DMS153 (cell line): ENCODE data around the gene DKKL1.
"Not testable (repeated sequence)": the region's sequence is repeated elsewhere in the genome, so short reads cannot be mapped to it uniquely, and the experiment has no call there.

ENCODE experiments used
- DNase-seq: peaks from one replicate; lab custom pipeline; 2025; lab: John Stamatoyannopoulos, UW

DKKL1 gene

DNA sequence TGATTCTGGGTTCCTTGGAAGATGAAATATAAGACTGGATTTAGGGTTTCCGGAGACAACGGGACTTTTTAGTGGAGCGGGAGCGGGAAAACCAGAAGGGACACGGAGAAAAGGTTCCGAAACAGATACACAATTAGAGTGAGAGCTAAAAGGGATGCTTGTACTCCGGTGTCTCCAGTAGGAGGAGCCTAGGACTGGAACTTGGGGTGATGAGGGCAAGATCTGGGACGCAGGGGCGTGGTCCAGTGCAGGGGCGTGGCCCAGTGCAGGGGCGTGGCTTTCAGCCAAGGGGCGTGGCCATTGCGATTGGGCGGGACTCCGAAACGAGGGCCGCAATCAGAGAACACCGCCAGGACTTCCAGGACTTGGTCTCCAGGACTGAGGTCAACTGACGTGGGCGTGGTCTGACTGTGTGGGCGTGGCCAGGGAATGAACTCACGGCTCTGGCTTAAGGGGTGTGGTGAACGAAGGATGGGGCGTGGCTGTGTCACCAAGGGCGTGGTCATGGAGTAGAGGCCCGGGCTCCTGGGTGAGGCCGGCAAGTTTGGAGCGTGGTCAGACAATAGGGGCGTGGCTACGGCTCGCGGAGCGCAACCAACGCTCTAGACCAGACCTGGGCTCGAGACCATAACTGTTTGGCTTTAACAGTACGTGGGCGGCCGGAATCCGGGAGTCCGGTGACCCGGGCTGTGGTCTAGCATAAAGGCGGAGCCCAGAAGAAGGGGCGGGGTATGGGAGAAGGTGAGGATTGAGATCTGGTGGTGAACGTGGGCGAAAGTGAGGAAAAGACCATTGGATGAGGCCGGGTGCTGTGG lies at the start of gene DKKL1:
Gene DKKL1, plus strand, starts transcription at position 610 of the 815 bp plus-strand sequence. Its CDS starts 122 bp downstream, at position 732.
- peak; percentile 48 for DNase-seq

DNA sequence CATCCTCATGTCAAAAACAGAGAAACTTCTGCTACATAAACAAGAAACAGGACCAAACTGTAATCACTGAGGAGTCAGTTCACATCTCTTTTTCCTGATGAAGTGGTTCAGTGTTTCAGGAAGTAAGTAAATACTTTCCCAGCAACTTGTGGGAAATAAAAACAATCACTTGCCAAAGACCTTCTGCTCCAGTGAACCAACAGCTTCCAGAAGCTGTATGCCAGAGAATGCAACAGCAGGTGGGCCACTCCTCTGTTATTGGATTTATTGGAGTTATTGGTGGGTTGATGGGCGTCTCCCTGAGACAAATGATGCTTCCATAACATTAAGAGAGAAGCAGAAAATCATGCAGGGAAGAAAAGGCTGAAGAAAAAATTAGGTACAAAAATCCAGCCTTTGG lies 48.6 kb upstream of the DKKL1 start:
- no peak for DNase-seq

DNA sequence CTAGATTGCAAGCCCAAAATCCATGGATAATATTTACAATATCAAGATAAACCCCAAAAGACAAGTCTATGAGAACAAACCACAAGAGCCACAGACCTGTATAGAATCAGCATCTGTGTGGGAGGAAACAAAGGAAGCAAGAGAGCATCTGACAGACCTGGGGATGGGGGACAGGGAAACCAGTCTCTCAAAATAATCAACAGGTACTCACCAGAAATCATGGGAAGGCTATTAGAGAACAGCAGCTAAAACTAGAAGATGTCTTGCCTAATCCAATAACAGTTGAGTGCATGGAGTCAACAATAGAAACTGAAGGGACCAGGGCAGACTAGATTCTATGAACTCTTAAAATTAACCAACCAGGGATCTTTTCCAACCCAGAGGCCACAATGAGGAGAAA lies 47.4 kb upstream of the DKKL1 start:
- DNase-seq, result no peak

DNA sequence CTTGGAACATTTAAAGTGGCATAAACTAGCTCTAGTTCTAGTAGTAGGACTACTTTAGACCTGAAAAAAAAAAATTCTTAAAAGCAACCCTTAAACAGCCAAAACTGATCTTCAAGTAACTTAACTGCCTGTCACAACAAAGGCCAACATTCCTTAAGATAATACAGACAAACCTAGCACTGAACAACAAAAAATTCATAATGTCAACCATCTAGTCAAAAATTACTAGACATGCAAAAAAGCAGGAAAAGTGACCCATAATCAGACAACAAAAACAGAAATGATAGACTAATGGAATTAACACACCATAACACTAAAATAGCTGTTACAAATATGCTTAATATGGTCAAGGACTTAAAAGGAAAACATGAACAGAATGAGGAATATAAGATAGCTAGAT lies 45.4 kb upstream of the DKKL1 start:
- DNase-seq, result no peak

DNA sequence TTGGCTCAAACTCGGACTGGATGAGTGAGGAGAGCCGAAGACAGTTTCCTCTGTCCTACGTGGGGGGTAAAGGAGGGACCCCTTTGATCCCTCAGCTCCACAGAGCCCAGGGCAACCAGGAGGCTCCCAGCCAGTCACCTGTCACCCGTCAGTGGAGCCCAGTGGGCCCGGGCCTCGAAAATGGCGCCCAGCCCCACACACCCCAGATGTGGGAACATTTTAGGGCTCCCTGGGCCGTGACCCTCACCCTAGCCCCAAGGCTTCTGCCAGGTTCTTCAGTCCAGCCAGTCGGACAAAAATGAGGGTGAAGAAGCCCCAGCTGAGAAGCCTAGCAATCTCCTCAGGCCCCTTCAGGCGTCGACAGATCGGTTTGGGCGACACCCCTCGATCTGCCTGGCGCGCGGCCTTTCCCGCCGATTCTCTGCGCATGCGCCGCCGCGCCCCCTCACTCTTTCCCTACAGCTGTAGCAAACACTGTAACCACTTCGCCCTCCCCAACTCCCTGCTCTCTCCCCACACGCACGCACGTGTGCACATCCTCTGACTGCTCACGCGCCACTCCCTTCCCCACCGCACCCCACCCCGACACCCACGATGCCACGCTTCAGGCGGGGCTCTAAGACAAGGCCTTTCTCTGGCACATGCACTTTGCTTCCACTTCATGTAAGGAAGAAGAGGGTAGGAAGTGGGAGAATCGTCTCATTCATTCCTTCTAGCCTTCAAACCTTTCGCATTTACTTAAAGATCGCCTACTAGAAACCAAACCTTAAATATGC lies 38.7 kb upstream of the DKKL1 start, which contains the start of gene SLC6A16:
Gene SLC6A16, minus strand, starts transcription at position 391 of the 776 bp plus-strand sequence. CDS start 13,844 bp downstream, outside the sequence.
- no peak for DNase-seq

DNA sequence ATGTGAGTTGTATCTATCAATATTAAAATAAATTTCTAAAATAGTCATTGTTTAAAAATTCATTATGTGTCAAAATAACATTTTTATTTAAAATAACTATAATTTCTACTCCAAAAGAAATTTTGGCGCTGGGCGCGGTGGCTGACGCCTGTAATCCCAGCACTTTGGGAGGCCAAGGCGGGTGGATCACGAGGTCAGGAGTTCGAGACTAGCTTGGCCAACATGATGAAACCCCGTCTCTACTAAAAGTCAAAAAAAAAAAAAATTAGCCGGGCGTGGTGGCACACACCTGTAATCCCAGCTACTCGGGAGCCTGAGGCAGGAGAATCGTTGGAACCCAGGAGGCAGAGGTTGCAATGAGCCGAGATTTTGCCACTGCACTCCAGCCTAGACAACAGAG lies 37.9 kb upstream of the DKKL1 start:
- not testable (repeated sequence) for DNase-seq

DNA sequence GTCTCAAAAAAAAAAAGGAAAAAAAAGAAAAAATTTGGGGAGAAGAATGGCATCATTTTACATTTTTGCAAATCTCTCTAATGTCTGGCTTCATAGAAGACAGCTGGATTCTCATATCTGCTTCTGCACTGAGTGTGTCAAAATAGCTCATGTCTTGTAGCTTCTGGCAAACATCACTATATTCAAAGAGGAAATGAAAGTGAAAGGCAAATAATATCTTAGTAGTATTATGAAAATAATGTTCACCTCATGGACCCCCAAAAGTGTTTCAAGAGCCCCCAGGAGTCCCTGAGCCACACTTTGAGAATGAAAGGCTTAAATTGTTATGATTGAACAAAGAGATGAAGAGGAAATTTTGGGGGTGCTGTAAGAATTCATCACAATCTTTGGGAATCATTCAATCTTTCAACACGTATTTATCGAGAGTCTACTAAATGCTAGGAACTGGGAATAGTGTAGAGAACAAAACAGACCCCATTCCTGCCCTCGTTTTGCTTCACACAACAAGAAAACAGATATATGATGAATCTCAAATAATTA lies 37.4 kb upstream of the DKKL1 start:
- no peak for DNase-seq

DNA sequence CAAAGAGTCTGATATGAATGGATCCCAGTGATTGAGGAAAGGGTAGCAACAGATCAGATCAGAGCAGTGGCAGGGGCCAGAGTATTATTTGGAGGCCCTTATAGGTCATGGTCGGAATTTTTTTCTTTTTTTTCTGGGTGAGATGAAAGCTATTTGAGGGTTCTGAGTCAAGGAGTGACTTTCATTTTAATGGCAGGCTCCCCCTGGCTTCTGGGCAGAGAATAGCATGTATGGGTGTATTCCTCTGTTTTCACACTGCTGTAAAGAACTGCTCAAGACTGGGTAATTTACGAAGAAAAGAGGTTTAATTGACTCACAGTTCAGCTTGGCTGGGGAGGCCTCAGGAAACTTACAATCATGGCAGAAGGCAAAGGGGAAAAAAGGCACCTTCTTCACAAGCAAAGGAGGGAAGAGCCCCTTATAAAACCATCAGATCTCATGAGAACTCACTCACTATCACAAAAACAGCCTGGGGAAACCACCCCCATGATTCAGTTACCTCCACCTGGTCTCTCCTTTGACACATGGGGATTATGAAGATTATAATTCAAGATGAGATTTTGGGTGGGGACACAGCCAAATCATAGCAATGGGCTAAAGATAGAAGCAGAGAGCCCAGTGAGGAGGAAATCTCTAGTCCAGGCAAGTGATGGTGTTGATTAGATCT lies 35.7 kb upstream of the DKKL1 start:
- no peak for DNase-seq

DNA sequence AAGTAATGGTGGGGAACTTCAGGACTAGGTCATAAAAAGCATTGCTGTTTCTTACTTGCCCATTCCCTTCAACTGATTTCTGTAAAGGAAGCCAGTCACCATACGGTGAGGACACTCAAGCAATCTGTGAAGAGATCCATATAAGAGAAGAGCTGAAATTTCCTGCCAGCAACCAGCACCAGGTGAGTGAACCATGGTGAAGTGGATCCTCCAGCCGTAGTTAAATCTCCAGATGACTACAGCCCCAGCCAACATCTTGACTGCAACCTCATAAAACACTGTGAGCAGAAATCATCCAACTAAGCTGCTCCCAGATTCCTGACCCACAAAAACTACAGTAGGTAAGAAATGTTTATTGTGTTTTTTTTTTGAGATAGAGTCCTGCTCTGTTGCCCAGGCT lies 34.9 kb upstream of the DKKL1 start:
- DNase-seq, result no peak

DNA sequence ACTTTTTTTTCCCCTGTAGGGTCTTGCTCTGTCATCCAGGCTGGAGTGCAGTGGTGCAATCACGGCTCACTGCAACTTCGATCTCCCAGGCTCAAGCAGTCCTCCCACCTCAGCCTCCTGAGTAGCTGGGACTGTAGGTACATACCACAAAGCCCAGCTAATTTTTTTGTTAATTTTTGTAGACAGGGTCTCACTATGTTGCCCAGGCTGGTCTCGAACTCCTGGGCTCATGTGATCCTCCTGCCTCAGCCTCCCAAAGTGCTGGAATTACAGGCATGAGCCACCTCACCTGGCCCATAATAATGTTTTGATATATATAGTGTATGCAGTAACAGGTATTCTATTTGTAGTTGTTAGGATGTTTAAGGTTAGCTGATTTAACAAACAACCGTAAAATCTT lies 32.5 kb upstream of the DKKL1 start:
- not testable (repeated sequence) for DNase-seq

DNA sequence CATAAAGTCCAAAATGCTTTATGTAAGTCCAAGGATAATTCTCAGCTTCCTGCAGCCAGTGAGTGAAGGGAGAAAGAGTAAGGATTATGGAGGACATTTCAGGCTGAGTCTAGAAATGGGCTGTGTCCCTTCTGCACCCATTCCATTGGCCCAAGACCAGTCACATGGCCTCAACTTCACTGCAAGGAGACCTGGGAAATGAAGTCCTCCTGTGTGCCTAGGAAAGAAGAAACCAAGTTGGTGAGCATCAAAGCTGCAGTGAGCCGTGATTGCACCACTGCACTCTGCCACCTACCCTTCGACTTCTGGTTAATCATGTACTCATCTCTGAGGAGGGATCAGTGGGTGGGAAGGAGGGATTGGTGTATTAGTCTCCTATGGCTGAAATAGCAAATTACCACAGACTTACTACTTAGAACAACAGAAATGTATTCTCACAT lies 32.0 kb upstream of the DKKL1 start:
- DNase-seq, result no peak

DNA sequence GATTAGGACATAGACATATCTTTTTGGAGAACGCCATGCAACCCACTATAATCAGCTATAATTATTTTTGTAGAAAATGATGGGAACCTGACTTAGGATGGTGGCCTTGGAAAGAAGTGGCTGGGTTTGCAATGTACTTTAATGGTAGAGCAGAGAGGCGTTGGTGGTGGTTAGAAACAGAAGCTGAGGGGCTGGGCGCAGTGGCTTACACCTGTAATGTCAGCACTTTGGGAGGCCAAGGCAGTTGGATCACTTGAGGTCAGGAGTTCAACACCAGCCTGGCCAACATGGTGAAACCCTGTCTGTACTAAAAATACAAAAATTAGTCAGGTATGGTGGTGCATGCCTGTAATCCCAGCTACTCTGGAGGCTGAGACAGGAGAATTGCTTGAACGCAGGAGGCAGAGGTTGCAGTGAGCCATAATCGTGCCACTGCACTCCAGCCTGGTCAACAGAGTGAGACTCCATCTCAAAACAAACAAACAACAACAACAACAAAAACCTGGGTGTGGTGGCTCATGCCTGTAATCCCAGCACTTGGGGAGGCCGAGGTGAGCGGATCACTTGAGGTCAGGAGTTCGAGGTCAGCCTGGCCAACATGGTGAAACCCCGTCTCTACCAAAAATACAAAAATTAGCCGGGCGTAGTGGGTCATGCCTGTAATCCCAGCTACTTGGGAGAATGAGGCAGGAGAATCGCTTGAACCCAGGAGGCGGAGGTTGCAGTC lies 30.8 kb upstream of the DKKL1 start:
- not testable (repeated sequence) for DNase-seq

DNA sequence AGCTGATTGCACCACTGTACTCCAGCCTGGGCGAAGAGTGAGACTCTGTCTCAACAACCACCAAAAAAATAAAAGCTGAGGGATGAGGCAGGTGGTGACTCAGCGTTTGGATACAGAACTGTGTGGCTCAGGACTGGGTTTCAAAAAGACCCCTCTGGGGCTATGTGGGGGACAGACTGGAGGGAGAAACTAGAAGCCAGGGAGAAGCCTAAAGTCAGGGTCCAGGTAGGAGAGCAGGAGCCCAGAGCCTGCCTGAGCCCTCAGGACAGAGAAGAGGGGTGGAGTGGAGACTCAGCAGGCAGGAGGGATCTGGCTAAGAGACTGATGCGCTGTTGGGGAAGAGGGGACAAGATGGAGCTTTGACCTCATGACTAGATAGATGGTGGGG lies 30.3 kb upstream of the DKKL1 start:
- no peak for DNase-seq

DNA sequence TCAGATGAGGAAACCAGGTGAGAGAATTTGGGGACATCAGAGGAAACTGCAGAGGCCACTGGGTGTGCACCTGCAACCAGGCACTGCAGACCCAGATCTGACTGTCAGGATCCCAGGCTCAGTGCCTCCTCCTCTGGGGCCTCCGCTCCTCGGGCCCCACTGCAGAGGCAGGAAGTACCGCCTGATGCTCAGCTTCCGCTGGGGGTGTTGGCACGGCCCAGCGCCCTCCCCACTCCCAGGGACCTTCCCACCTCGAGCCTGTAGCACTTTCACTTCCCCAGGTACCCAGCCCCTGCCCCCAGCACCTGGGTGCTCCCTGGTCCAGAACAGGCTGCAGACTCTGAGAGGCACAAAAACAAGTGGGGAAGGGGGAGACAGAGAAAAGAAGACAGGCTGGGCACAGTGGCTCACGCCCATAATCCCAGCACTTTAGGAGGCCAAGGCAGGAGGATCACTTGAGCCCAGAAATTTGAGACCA lies 29.8 kb upstream of the DKKL1 start:
- no peak for DNase-seq

DNA sequence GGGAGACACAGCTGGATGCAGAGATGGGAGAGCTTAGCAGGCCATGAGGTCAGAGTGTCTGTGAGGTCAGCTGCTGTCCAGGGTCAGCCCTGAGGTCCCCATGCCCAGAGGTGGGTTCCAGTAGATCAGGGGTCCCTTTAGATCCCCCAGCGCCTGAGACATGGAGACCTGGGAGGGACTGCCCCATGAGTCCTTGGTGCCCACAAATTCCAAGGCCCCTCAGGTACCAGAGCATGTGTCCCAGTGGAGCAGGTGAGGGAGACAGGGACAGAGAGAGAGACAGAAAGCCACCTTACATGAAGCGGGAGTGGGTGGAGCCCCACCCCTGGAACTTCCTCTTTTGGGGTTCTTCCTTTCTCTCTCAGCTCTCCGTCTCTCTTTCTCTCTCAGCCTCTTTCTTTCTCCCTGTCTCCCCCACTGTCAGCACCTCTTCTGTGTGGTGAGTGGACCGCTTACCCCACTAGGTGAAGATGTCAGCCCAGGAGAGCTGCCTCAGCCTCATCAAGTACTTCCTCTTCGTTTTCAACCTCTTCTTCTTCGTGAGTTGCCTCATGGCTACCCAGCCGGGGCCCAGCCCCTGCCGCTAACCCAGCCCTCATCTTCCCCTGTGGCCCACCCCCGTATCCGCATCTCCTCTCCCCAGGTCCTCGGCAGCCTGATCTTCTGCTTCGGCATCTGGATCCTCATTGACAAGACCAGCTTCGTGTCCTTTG lies 28.4 kb upstream of the DKKL1 start, which contains the start of gene CD37:
Gene CD37, plus strand, starts transcription at position 336 of the 713 bp plus-strand sequence. Its CDS starts 135 bp downstream, at position 471.
- DNase-seq, result no peak

DNA sequence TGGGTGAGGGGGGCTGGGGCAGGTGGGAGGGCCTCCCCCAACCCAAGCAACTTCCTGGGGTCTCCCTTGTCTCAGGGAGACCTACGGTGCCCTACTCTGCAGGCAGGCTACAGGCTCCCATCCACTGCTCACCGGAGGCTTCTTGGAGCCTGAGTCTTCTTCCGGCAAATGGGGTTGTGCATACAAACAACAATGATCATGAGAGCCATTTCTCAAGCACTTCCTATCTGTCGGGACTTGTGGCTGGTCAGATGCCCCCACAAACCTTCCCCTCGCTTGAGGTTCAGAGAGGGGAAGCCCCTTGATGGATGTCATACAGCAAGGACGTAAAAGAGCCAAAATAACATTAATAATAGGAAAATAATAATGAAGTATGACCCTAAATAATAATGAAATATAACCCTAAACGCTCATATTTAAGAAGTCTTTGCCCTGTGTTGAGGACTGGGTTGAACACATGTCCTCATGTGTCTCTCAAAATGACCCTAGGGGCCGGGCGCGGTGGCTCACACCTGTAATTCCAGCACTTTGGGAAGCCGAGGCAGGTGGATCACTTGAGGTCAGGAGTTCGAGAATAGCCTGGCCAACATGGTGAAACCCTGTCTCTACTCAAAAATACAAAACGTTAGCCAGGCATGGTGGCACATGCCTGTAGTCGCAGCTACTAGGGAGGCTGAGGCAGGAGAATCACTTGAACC lies 27.7 kb upstream of the DKKL1 start:
- DNase-seq, result no peak

DNA sequence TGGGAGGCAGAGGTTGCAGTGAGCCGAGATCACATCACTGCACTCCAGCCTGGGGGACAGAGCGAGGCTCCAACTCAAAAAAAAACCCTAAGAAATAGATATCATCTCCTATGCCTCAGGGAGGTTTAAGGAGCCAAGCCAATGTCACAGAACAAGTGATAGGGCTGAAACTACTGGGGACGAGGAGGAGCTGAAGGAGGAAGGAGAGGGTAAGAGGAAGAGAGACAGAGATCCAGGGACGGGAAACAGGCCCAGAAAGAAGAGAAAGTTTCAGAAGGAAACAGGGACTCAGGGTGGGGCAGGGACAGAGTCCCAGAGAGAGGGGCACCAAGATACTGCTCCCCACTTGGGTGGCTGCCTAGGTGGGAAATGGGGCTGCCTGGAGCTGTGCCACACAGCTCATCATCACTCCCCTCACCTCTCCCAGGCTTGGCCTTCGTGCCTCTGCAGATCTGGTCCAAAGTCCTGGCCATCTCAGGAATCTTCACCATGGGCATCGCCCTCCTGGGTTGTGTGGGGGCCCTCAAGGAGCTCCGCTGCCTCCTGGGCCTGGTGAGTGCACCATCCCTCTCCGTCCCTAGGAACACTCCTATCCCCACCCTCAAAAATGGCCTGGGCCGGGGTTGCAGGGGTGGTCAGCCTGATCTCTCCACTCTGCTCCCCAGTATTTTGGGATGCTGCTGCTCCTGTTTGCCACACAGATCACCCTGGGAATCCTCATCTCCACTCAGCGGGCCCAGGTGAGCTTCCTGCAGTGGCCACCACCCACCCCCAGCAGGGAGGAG lies 27.0 kb upstream of the DKKL1 start:
- no peak for DNase-seq

DNA sequence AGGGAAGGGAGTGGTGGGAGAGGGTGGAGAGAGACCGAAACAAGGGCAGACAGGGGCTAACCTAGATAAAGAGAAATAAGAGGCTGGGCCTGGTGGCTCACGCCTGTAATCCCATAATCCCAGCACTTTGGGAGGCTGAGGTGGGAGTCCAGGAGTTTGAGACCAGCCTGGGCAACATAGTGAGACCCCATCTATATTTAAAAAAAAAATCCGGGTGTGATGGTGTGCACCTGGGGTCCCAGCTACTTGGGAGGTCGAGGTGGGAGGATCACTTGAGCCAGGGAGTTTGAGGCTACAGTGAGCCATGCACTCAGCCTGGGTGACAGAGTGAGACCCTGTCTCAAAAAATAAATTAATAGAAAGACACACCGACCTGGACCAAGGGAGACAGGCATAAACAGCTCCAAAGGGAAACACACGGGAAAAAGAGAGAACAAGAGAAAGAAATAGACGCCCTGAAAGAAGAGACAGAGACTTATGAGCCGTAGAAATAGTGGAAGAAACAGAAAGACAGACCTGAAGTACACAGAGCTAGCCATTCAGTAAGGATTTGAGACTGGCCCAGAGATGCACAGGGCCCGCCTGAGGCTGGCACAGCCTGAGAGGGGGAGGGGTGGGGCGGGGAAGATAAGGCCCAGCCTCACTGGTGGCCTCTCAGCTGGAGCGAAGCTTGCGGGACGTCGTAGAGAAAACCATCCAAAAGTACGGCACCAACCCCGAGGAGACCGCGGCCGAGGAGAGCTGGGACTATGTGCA lies 26.2 kb upstream of the DKKL1 start:
- no peak for DNase-seq
